Measurements from ENCODE around the gene AADAT. TPM values are rescaled to one million over a fixed set of nuclear protein-coding genes. Genes with fewer than 3 reads are reported as not detected.

Gene AADAT
- total RNA-seq, 2 donors from 2014 or later: 16.2 to 31.2 TPM

DNA sequence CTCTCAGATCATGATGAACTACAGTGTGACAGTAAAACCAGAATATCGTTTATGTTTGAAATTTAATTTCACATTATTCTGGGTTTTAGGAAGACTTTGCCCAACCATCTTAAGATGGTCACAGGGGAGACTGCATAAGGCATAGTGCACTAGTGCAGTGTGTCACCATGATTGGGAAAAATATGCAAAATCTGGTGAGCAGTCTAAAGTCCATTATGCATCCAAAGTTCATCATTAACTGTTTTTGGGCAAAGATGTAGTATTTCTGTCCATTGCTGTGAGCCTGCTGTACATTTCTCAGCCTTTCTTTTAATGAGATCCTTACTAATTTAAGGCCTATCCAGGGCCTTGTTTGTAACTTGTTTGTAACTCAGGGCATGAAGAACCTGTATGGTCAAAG lies 52.3 kb downstream of the AADAT start:
- intact Hi-C loops (cut with DNase I): no loop called here

DNA sequence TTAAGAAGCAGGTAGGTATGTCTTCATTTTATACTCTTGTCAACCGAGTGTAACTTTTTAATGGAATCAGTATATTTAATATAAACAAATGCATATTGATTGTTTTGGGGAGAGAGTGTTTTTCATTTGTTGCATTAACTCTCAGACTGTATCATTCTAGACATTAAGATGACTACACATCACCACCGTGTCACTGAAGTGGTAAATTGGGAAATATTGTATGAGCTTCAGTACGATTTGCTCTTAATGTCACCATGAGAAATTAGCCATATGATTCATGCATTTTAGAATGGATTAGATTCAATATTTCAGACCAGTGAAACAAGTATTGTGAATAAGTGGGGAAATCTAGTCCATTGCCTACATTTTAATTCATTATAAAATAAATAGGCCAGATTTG lies 53.9 kb downstream of the AADAT start:
- H3K4me3 ChIP-seq: no peak overlapping the region
- no peaks in the 10 kb centered on the region for H3K36me3 ChIP-seq
- no peaks in the 10 kb centered on the region for H3K27me3 ChIP-seq (replicated peaks; ENCODE audit: insufficient read depth)
- H3K27ac ChIP-seq: no peak overlapping the region
- DNase-seq (ENCODE audit: low spot score): no peak
- TF ChIP-seq POLR2AphosphoS5 (IDR thresholded peaks at IDR 0.05) (no peak), POLR2A (IDR thresholded peaks at IDR 0.05) (no peak)
- TF ChIP-seq, protein P1, sequence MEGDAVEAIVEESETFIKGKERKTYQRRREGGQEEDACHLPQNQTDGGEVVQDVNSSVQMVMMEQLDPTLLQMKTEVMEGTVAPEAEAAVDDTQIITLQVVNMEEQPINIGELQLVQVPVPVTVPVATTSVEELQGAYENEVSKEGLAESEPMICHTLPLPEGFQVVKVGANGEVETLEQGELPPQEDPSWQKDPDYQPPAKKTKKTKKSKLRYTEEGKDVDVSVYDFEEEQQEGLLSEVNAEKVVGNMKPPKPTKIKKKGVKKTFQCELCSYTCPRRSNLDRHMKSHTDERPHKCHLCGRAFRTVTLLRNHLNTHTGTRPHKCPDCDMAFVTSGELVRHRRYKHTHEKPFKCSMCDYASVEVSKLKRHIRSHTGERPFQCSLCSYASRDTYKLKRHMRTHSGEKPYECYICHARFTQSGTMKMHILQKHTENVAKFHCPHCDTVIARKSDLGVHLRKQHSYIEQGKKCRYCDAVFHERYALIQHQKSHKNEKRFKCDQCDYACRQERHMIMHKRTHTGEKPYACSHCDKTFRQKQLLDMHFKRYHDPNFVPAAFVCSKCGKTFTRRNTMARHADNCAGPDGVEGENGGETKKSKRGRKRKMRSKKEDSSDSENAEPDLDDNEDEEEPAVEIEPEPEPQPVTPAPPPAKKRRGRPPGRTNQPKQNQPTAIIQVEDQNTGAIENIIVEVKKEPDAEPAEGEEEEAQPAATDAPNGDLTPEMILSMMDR (IDR thresholded peaks at IDR 0.05): no peak
- 80% methylated on average over 3 of the region's 3 CpGs for WGBS
- no peaks in the 10 kb centered on the region for H3K4me1 ChIP-seq (replicated peaks)
- no peaks in the 10 kb centered on the region for H3K9me3 ChIP-seq
- intact Hi-C loops (cut with DNase I): no loop called here

More for the DNA sequence above, 52.3 kb downstream of the AADAT start:
- no peaks in the 10 kb centered on the region for H3K4me1 ChIP-seq (replicated peaks)
- H3K27ac ChIP-seq: no peak overlapping the region
- no peak for TF ChIP-seq POLR2A (IDR thresholded peaks at IDR 0.05)
- TF ChIP-seq, protein P1 (IDR thresholded peaks at IDR 0.05): no peak
- no peak for TF ChIP-seq POLR2AphosphoS5 (IDR thresholded peaks at IDR 0.05)
- no peak for DNase-seq (ENCODE audit: low spot score)
- no peak overlapping the region for H3K4me3 ChIP-seq
- H3K9me3 ChIP-seq: no peaks in the 10 kb centered on the region
- no peaks in the 10 kb centered on the region for H3K36me3 ChIP-seq
- whole genome bisulfite sequencing: 92% methylated on average over 1 of the region's 1 CpG
- H3K27me3 ChIP-seq (replicated peaks; ENCODE audit: insufficient read depth): no peaks in the 10 kb centered on the region

DNA sequence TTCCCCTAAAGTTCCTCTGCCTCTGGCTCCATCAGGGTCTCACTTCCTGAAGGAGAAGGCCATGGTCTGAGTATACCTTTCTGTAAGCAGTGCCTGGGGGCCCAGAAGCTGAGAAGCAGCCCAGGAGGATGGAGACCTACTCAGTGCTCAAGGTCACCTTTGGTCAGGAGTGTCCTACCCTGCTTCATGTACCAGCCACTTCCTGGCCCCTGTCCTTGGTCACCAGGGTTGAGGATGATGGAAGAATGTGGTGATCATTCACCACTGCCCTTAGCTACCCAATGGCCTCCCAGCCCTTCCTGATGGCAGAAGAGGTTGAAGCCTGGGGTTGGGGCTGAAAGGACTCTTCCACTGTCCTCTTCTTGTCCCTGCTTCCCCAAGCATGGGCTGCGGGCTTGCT lies 54.5 kb downstream of the AADAT start:
- TF ChIP-seq, protein P1 (IDR thresholded peaks at IDR 0.05): no peak
- TF ChIP-seq POLR2AphosphoS5 (IDR thresholded peaks at IDR 0.05): no peak
- TF ChIP-seq POLR2A (IDR thresholded peaks at IDR 0.05): no peak
- Histone ChIP-seq H3K9me3 (no peaks in the 10 kb centered on the region), H3K4me1 (replicated peaks) (no peaks in the 10 kb centered on the region), H3K4me3 (no peak overlapping the region), H3K27me3 (replicated peaks; ENCODE audit: insufficient read depth) (no peaks in the 10 kb centered on the region), H3K36me3 (no peaks in the 10 kb centered on the region), H3K27ac (no peak overlapping the region)
- intact Hi-C loops (cut with DNase I): no loop called here
- WGBS: 36% methylated on average over 1 of the region's 1 CpG
- DNase-seq (ENCODE audit: low spot score): no peak

DNA sequence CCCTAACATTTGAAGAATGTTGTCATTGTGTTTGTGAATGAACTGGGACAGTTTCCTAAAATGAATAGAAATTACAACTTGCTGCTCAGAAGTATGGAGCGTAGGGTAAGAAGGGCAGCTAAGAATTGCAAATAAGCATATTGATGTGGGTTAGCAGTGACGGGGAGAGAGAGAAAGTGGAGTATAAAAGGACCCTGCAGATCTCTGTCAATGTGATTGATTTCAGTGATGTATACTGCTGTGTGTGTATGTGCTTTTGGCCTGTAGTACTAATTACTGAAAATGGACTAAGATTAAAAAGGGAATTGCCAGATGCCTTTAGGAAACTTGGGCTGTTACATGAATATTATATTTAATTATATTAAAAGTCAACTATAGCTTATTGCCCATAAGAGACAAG lies 55.8 kb downstream of the AADAT start:
- no peaks in the 10 kb centered on the region for H3K4me1 ChIP-seq (replicated peaks)
- TF ChIP-seq POLR2A (IDR thresholded peaks at IDR 0.05) (no peak), POLR2AphosphoS5 (IDR thresholded peaks at IDR 0.05) (no peak)
- TF ChIP-seq, protein P1 (IDR thresholded peaks at IDR 0.05): no peak
- no peak overlapping the region for H3K4me3 ChIP-seq
- H3K36me3 ChIP-seq: no peaks in the 10 kb centered on the region
- DNase-seq (ENCODE audit: low spot score): no peak
- no peaks in the 10 kb centered on the region for H3K27me3 ChIP-seq (replicated peaks; ENCODE audit: insufficient read depth)
- no peak overlapping the region for H3K27ac ChIP-seq
- intact Hi-C loops (cut with DNase I): no loop called here
- no peaks in the 10 kb centered on the region for H3K9me3 ChIP-seq
- WGBS: 91% methylated on average over 2 of the region's 2 CpGs

DNA sequence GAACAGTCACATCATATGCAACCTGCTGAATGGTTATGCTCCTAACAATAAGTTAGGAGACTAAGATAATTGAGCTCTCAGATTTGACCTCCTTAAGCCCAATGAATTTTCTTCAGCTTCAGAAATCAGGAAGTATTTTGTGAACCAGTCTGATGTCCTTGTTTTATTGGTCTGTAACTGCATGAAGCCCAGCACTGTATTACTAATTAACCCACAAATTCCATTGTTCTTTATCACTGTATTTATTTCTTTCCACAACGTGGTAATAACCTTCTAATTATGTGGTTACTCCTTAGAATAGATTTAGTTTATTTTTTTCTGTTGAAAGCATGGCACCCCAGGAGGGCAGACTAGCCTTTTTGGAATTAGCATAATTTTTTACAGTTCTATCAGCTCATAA lies 59.6 kb downstream of the AADAT start:
- TF ChIP-seq, protein P1 (IDR thresholded peaks at IDR 0.05): no peak
- TF ChIP-seq POLR2A (IDR thresholded peaks at IDR 0.05) (no peak), POLR2AphosphoS5 (IDR thresholded peaks at IDR 0.05) (no peak)
- Histone ChIP-seq H3K4me1 (replicated peaks) (no peaks in the 10 kb centered on the region), H3K4me3 (no peak overlapping the region), H3K27ac (no peak overlapping the region), H3K9me3 (no peaks in the 10 kb centered on the region), H3K27me3 (replicated peaks; ENCODE audit: insufficient read depth) (no peaks in the 10 kb centered on the region), H3K36me3 (no peaks in the 10 kb centered on the region)
- DNase-seq (ENCODE audit: low spot score): no peak
- WGBS: 17% methylated on average over 1 of the region's 1 CpG
- intact Hi-C loops (cut with DNase I): no loop called here
